Measurements from ENCODE around the gene SPINT3. TPM values are rescaled to one million over a fixed set of nuclear protein-coding genes. Genes with fewer than 3 reads are reported as not detected.

The SPINT3 gene
- total RNA-seq, 1 experiment from 2014 or later, result not detected

DNA sequence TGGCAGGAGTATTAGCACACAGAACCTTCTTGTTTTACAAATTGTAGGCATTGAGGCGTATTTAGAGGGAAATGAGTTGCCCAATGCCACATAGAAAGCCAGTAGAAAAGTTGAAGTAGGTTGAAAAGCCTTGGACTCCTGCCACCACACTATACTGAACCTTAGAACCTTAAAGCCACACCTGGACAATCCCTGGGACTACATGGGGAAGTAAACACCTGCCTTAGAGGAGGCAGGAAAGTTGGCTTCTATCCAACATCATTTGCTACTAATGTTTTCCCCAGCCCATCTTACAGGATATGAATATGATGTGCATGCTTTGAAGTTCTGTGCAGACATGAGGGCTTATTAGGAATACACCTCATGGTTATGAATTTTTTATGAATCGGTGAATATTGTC lies 37.0 kb upstream of the SPINT3 start:
- intact Hi-C loops (cut with micrococcal nuclease), result no loop called here
- peaks cover 5% of the 10 kb centered on the region; the same call in 1 of the 2 replicates for H3K27me3 ChIP-seq (ENCODE audit: insufficient read depth, low read length)
- TF ChIP-seq JUND (IDR thresholded peaks at IDR 0.05), result no peak
- no peak overlapping the region for H3K4me2 ChIP-seq (ENCODE audit: low read length)
- H2AFZ ChIP-seq (ENCODE audit: low read depth, low read length, poor library complexity, severe bottlenecking), result no peak overlapping the region
- POLR2A ChIA-PET, result no interaction called here
- no peaks in the 10 kb centered on the region for H3K9me3 ChIP-seq (ENCODE audit: control insufficient read depth in 1 of 2, insufficient read depth in 1 of 2, low read depth in 1 of 2, low read length in 2 of 2)
- H3K27ac ChIP-seq (ENCODE audit: low read depth, low read length), result no peak overlapping the region
- DNase-seq (ENCODE audit: low read depth, low spot score) (no peak), ATAC-seq (no peak)
- CTCF ChIA-PET, result no interaction called here
- RAD21 ChIA-PET (ENCODE audit: low non-redundant PET in 1 of 2, low total read pairs in 2 of 2, uncharacterized antibody in 2 of 2, unreplicated experiment in 2 of 2), result no interaction called here
- no peaks in the 10 kb centered on the region for H3K9me2 ChIP-seq (ENCODE audit: insufficient read depth)
- H3K79me2 ChIP-seq (ENCODE audit: insufficient read depth, low read length), result no peaks in the 10 kb centered on the region
- no peaks in the 10 kb centered on the region for H3K4me1 ChIP-seq (ENCODE audit: control insufficient read depth in 1 of 2, insufficient read depth in 2 of 2, low read length in 2 of 2)
- no peaks in the 10 kb centered on the region for H3K36me3 ChIP-seq (ENCODE audit: control insufficient read depth in 1 of 2, insufficient read depth in 2 of 2, low read length in 2 of 2)
- H4K20me1 ChIP-seq (ENCODE audit: insufficient read depth), result no peaks in the 10 kb centered on the region
- no peak overlapping the region for H3K4me3 ChIP-seq (replicated peaks in 1 of 2; ENCODE audit: low read depth in 1 of 2, low read length in 2 of 2)
- H3K9ac ChIP-seq (ENCODE audit: low read length), result no peak overlapping the region
- no TSS peak for BruUV-seq (replicated peaks)

DNA sequence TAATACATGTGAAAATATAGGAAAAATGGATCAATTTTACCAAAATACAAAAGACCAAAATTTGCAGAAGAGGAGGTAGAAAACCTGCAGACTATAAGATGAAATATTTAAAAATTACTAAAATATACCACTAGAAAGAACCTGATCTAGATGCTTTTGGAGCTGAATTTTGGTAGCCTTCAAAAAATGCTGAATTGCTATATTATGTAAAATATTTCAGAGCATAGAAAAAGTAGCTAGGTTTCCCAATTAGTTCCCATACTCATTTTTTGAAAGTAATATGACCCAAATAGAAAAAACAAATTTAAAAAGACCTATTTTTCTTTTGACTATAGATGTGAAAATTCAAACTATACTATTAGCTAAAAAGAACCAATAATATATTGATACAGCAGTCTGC lies 35.3 kb upstream of the SPINT3 start:
- CTCF ChIA-PET, result interaction anchor here (0.7 to 1.0 kb wide), 2 partner anchors 9 to 220 kb away, joined by 4 read pairs; no protein-coding TSS in a partner anchor

More for the DNA sequence above, 35.3 kb upstream of the SPINT3 start:
- Histone ChIP-seq H3K9me2 (ENCODE audit: insufficient read depth) (no peaks in the 10 kb centered on the region), H3K36me3 (ENCODE audit: control insufficient read depth in 1 of 2, insufficient read depth in 2 of 2, low read length in 2 of 2) (no peaks in the 10 kb centered on the region), H3K27ac (ENCODE audit: low read depth, low read length) (no peak overlapping the region), H2AFZ (ENCODE audit: low read depth, low read length, poor library complexity, severe bottlenecking) (no peak overlapping the region), H3K27me3 (ENCODE audit: insufficient read depth, low read length) (peaks cover 9% of the 10 kb centered on the region; the same call in 1 of the 2 replicates), H3K4me3 (replicated peaks in 1 of 2; ENCODE audit: low read depth in 1 of 2, low read length in 2 of 2) (no peak overlapping the region), H4K20me1 (ENCODE audit: insufficient read depth) (no peaks in the 10 kb centered on the region), H3K9me3 (ENCODE audit: control insufficient read depth in 1 of 2, insufficient read depth in 1 of 2, low read depth in 1 of 2, low read length in 2 of 2) (no peaks in the 10 kb centered on the region), H3K4me1 (ENCODE audit: control insufficient read depth in 1 of 2, insufficient read depth in 2 of 2, low read length in 2 of 2) (no peaks in the 10 kb centered on the region), H3K4me2 (ENCODE audit: low read length) (no peak overlapping the region), H3K79me2 (ENCODE audit: insufficient read depth, low read length) (no peaks in the 10 kb centered on the region), H3K9ac (ENCODE audit: low read length) (no peak overlapping the region)
- RAD21 ChIA-PET (ENCODE audit: low non-redundant PET in 1 of 2, low total read pairs in 2 of 2, uncharacterized antibody in 2 of 2, unreplicated experiment in 2 of 2), result no interaction called here
- intact Hi-C loops (cut with micrococcal nuclease), result no loop called here
- ATAC-seq (no peak), DNase-seq (ENCODE audit: low read depth, low spot score) (no peak)
- TF ChIP-seq, protein P1, sequence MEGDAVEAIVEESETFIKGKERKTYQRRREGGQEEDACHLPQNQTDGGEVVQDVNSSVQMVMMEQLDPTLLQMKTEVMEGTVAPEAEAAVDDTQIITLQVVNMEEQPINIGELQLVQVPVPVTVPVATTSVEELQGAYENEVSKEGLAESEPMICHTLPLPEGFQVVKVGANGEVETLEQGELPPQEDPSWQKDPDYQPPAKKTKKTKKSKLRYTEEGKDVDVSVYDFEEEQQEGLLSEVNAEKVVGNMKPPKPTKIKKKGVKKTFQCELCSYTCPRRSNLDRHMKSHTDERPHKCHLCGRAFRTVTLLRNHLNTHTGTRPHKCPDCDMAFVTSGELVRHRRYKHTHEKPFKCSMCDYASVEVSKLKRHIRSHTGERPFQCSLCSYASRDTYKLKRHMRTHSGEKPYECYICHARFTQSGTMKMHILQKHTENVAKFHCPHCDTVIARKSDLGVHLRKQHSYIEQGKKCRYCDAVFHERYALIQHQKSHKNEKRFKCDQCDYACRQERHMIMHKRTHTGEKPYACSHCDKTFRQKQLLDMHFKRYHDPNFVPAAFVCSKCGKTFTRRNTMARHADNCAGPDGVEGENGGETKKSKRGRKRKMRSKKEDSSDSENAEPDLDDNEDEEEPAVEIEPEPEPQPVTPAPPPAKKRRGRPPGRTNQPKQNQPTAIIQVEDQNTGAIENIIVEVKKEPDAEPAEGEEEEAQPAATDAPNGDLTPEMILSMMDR (IDR thresholded peaks at IDR 0.05 in 2 of 3, conservative IDR thresholded peaks at IDR 0.05 in 1 of 3; ENCODE audit: borderline replicate concordance in 1 of 3, insufficient read depth in 1 of 3, low read depth in 2 of 3, low read length in 2 of 3), result no peak
- TF ChIP-seq, protein P2, sequence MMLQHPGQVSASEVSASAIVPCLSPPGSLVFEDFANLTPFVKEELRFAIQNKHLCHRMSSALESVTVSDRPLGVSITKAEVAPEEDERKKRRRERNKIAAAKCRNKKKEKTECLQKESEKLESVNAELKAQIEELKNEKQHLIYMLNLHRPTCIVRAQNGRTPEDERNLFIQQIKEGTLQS (IDR thresholded peaks at IDR 0.05), result no peak
- TF ChIP-seq EZH2phosphoT487 (IDR thresholded peaks at IDR 0.05; ENCODE audit: borderline replicate concordance), result no peak
- no peak for TF ChIP-seq SIN3A (IDR thresholded peaks at IDR 0.05; ENCODE audit: low read depth)
- no peak for TF ChIP-seq POLR2AphosphoS5 (IDR thresholded peaks at IDR 0.05; ENCODE audit: low read depth, low read length)
- TF ChIP-seq TCF7L2 (IDR thresholded peaks at IDR 0.05; ENCODE audit: borderline replicate concordance, extremely low read depth, insufficient read depth, insufficient read length), result no peak
- TF ChIP-seq, protein P3, sequence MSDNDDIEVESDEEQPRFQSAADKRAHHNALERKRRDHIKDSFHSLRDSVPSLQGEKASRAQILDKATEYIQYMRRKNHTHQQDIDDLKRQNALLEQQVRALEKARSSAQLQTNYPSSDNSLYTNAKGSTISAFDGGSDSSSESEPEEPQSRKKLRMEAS (IDR thresholded peaks at IDR 0.05), result no peak
- TF ChIP-seq FOSL1 (IDR thresholded peaks at IDR 0.05; ENCODE audit: low read depth), result no peak
- no peak for TF ChIP-seq JUND (IDR thresholded peaks at IDR 0.05)
- no peak for TF ChIP-seq CBX3 (IDR thresholded peaks at IDR 0.05; ENCODE audit: low read depth)
- POLR2A ChIA-PET, result no interaction called here
- BruUV-seq (replicated peaks), result no TSS peak

Measured in HCT116 (cell line).